CD14-positive monocyte (primary cell): ENCODE measurements around the gene ATF7IP2. TPM values are rescaled to one million over a fixed set of nuclear protein-coding genes. Genes with fewer than 3 reads are reported as not detected.

Source experiments
- DNase-seq, 3 donors: peaks; one replicate each; pipeline ENCODE4 v3.0.0-alpha.2; 2011 to 2022
- H2AFZ ChIP-seq: 2 replicates; pipeline ENCODE4 v1.6.0; 2012; ENCODE audit warnings: mild to moderate bottlenecking, low read depth, low read length, inconsistent platforms; ENCODE audit not compliant: insufficient read depth, poor library complexity, severe bottlenecking
- H3K27ac ChIP-seq, 2 donors: 1 replicate in 1 of 2; 2 replicates in 1 of 2; pipeline ENCODE4 v1.5.1; 2012 to 2013; ENCODE audit warnings: low read length in 2 of 2, control low read depth in 1 of 2, inconsistent platforms in 1 of 2, low read depth in 1 of 2, mild to moderate bottlenecking in 1 of 2
- H3K27me3 ChIP-seq, 2 donors: one replicate each; pipeline versions ENCODE4 v1.6.0 to v1.6.1; 2011 to 2013; ENCODE audit warnings: low read length in 2 of 2; ENCODE audit not compliant: control insufficient read depth in 2 of 2, insufficient read depth in 2 of 2
- H3K36me3 ChIP-seq, 2 donors: replicated peaks in 1 of 2; 1 replicate in 1 of 2; 2 replicates in 1 of 2; pipeline versions ENCODE4 v1.5.1 to v1.6.1; 2012 to 2013; ENCODE audit warnings: low read length in 2 of 2, control low read depth in 1 of 2, inconsistent platforms in 1 of 2, mild to moderate bottlenecking in 1 of 2; ENCODE audit not compliant: insufficient read depth in 2 of 2, control insufficient read depth in 1 of 2
- H3K4me1 ChIP-seq, 2 donors: 1 replicate in 1 of 2; 2 replicates in 1 of 2; pipeline versions ENCODE4 v1.5.1 to v1.6.1; 2012 to 2013; ENCODE audit warnings: low read length in 2 of 2, control low read depth in 1 of 2, inconsistent platforms in 1 of 2, mild to moderate bottlenecking in 1 of 2, moderate library complexity in 1 of 2; ENCODE audit not compliant: insufficient read depth in 2 of 2, control insufficient read depth in 1 of 2
- H3K4me2 ChIP-seq: replicated peaks from 2 replicates; pipeline ENCODE3; 2012; ENCODE audit warnings: low read length, moderate library complexity, mild to moderate bottlenecking; ENCODE audit not compliant: poor library complexity, severe bottlenecking; ENCODE audit errors: extremely low read depth
- H3K4me3 ChIP-seq, 3 experiments: fragments of 200-600 bp in 1 of 3; sonication (generic) in 1 of 3; replicated peaks in 1 of 3; 1 replicate in 2 of 3; 2 replicates in 1 of 3; pipeline ENCODE4 v1.5.1; 2011 to 2013; ENCODE audit warnings: low read length in 3 of 3, mild to moderate bottlenecking in 3 of 3, control low read depth in 2 of 3, low read depth in 2 of 3, inconsistent platforms in 1 of 3, moderate library complexity in 1 of 3
- H3K79me2 ChIP-seq: 2 replicates; pipeline ENCODE4 v1.6.0; 2012; ENCODE audit warnings: mild to moderate bottlenecking, control low read depth, inconsistent platforms, low read length, moderate library complexity; ENCODE audit not compliant: insufficient read depth
- H3K9ac ChIP-seq: 2 replicates; pipeline ENCODE4 v1.6.0; 2017; ENCODE audit warnings: low read length, mild to moderate bottlenecking; ENCODE audit not compliant: insufficient read depth, poor library complexity, severe bottlenecking
- H3K9me3 ChIP-seq, 2 donors: replicated peaks in 1 of 2; 1 replicate in 1 of 2; 2 replicates in 1 of 2; pipeline versions ENCODE4 v1.5.1 to v1.6.1; 2012 to 2013; ENCODE audit warnings: low read length in 2 of 2, control low read depth in 1 of 2; ENCODE audit not compliant: control insufficient read depth in 1 of 2, insufficient read depth in 1 of 2
- H4K20me1 ChIP-seq: 2 replicates; pipeline ENCODE4 v1.6.0; 2012; ENCODE audit warnings: mild to moderate bottlenecking, low read length, control low read depth, moderate library complexity; ENCODE audit not compliant: insufficient read depth
- H3K27ac Mint-ChIP-seq, 7 donors: one replicate each; pipeline ENCODE4 v1.8.0; 2020; ENCODE audit warnings: mild to moderate bottlenecking in 7 of 7, mixed read lengths in 7 of 7, moderate library complexity in 6 of 7, inconsistent platforms in 2 of 7
- H3K27me3 Mint-ChIP-seq, 3 donors: one replicate each; pipeline ENCODE4 v1.8.0; 2021 to 2022; ENCODE audit warnings: low read depth in 3 of 3, mild to moderate bottlenecking in 3 of 3, mixed read lengths in 3 of 3, moderate library complexity in 3 of 3, inconsistent platforms in 1 of 3
- H3K36me3 Mint-ChIP-seq, 2 donors: one replicate each; pipeline ENCODE4 v1.8.0; 2020; ENCODE audit warnings: mixed read lengths in 2 of 2, inconsistent platforms in 1 of 2, mild to moderate bottlenecking in 1 of 2
- H3K4me1 Mint-ChIP-seq: one replicate; pipeline ENCODE4 v1.8.0; 2020; ENCODE audit warnings: mild to moderate bottlenecking, mixed read lengths
- H3K4me3 Mint-ChIP-seq, 2 donors: one replicate each; pipeline ENCODE4 v1.8.0; 2020; ENCODE audit warnings: mild to moderate bottlenecking in 2 of 2, mixed read lengths in 2 of 2, moderate library complexity in 1 of 2
- H3K9me3 Mint-ChIP-seq, 7 donors: one replicate each; pipeline ENCODE4 v1.8.0; 2020 to 2022; ENCODE audit warnings: mixed read lengths in 7 of 7, mild to moderate bottlenecking in 6 of 7, moderate library complexity in 6 of 7, inconsistent platforms in 2 of 7
- WGBS: methylation state at CpG from one replicate; pipeline ENCODE4 v1.1.5; 2013; ENCODE audit warnings: missing lambda C conversion rate; ENCODE audit not compliant: insufficient coverage; 5-methylcytosine and 5-hydroxymethylcytosine counted together
- intact Hi-C, 2 donors: fragments of 100-400 bp; cut with micrococcal nuclease; formaldehyde crosslinking; loops; one replicate each; pipeline versions ENCODE4 v1.15.0 to v1.15.1; 2023
- polyA plus RNA-seq, 3 donors: library from polyadenylated mRNA; depleted of rRNA in 1 of 3; unstranded in 2 of 3; stranded (reverse) in 1 of 3; fragments of 300-500 nt in 2 of 3; fragments of >200 nt in 1 of 3; fragmentation: Illumina TruSeq in 2 of 3; gene quantifications; 1 replicate in 2 of 3; 2 replicates in 1 of 3; pipeline ENCODE4 v1.2.3, GENCODE V29; 2012 to 2021
- TF ChIP-seq, protein P1 (sequence below): fragments of 200-600 bp; IDR thresholded peaks from one replicate; pipeline ENCODE4 v1.8.0; 2022; ENCODE audit warnings: antibody characterized with exemption, mild to moderate bottlenecking

Gene ATF7IP2
- polyA plus RNA-seq, 3 donors, result 8.7 to 36.4 (median 11.9) TPM

DNA sequence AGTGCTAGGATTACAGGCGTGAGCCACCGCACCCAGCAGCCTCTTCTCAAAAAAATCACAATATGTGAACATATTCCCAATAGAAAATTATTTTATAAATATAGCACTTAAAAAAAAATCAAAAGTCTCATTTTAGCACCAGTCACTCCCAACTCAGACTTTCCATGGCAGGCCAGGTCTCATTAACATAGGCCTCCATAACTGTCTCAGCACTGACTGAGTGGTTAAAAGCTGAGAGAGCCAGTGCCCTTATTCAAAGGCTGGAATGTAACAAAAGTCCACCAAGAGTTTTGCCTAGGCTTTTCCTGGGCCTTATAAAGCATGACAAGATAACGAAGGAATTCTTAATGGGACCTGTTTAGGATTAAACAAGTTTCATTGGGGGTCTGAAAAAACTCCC, 114.7 kb downstream of the ATF7IP2 start:
- Histone ChIP-seq H3K9me3 (peaks cover 7 to 8% of the 10 kb centered on the region in 2 donors), H3K27me3 (no peaks in the 10 kb centered on the region), H3K27ac (no peak overlapping the region), H3K4me2 (no peak overlapping the region), H2AFZ (no peak overlapping the region), H3K79me2 (no peaks in the 10 kb centered on the region), H4K20me1 (no peaks in the 10 kb centered on the region), H3K9ac (no peak overlapping the region), H3K36me3 (no peaks in the 10 kb centered on the region), H3K4me3 (no peak overlapping the region), H3K4me1 (no peaks in the 10 kb centered on the region)
- Mint-ChIP-seq H3K9me3 (peaks cover under 1 to 23% (median 8%) of the 10 kb centered on the region in 7 donors), H3K36me3 (no peaks in the 10 kb centered on the region), H3K27ac (no peak overlapping the region), H3K4me1 (no peaks in the 10 kb centered on the region), H3K4me3 (no peak overlapping the region), H3K27me3 (peaks cover 0 to 7% (median 1%) of the 10 kb centered on the region in 3 donors)
- intact Hi-C loops, result no loop called here
- 75% methylated on average over 1 of the region's 3 CpGs for WGBS
- TF ChIP-seq, protein P1, sequence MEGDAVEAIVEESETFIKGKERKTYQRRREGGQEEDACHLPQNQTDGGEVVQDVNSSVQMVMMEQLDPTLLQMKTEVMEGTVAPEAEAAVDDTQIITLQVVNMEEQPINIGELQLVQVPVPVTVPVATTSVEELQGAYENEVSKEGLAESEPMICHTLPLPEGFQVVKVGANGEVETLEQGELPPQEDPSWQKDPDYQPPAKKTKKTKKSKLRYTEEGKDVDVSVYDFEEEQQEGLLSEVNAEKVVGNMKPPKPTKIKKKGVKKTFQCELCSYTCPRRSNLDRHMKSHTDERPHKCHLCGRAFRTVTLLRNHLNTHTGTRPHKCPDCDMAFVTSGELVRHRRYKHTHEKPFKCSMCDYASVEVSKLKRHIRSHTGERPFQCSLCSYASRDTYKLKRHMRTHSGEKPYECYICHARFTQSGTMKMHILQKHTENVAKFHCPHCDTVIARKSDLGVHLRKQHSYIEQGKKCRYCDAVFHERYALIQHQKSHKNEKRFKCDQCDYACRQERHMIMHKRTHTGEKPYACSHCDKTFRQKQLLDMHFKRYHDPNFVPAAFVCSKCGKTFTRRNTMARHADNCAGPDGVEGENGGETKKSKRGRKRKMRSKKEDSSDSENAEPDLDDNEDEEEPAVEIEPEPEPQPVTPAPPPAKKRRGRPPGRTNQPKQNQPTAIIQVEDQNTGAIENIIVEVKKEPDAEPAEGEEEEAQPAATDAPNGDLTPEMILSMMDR, result no peak
- DNase-seq, result no peak

DNA sequence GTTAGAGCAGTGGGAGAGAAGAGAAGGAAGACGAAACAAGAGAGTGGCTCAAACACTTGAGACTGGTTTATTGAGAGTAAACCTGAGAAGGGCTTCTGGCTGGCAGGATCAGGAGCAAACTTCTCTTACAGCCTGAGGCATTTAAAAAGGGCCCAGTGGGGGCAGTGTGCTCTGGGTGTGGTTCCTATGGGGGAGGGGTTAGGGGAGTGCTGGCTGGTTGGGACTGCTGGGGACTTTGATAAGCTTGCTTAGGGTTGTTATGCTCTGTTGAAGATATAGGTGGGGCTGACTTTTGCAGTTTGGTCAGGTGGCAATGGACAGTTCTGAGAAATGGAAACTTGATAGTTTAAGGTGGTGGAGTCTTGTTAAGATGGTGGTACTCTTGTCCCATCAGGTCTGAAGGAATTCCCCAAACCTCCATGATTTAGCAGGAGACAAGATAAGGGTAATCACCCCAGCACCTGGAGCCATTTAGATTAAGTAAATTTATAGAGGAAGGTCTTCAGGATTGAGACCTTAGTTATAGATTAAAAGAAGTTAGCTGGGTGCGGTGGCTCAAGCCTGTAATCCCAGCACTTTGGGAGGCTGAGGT, 115.3 kb downstream of the ATF7IP2 start:
- H2AFZ ChIP-seq, result no peak overlapping the region
- no peak overlapping the region for H3K27ac Mint-ChIP-seq

More for the DNA sequence above, 115.3 kb downstream of the ATF7IP2 start:
- Histone ChIP-seq H3K79me2 (no peaks in the 10 kb centered on the region), H4K20me1 (no peaks in the 10 kb centered on the region), H3K4me2 (no peak overlapping the region), H3K4me1 (no peaks in the 10 kb centered on the region), H3K27ac (no peak overlapping the region), H3K9me3 (peaks cover 3 to 5% of the 10 kb centered on the region in 2 donors), H3K27me3 (no peaks in the 10 kb centered on the region), H3K36me3 (no peaks in the 10 kb centered on the region), H3K4me3 (no peak overlapping the region), H3K9ac (no peak overlapping the region)
- H3K9me3 Mint-ChIP-seq, result peaks cover 0 to 18% (median 3%) of the 10 kb centered on the region in 7 donors
- TF ChIP-seq, protein P1, result no peak
- no peaks in the 10 kb centered on the region for H3K36me3 Mint-ChIP-seq
- H3K4me3 Mint-ChIP-seq, result no peak overlapping the region
- 80% methylated on average over 1 of the region's 2 CpGs for WGBS
- intact Hi-C loops, result no loop called here
- peaks cover 0 to 7% (median 1%) of the 10 kb centered on the region in 3 donors for H3K27me3 Mint-ChIP-seq
- DNase-seq, result no peak
- H3K4me1 Mint-ChIP-seq, result no peaks in the 10 kb centered on the region
